ENCODE measurements around the gene HOXC5. TPM values are rescaled to one million over a fixed set of nuclear protein-coding genes. Genes with fewer than 3 reads are reported as not detected.
A peak's percentile ranks its signal among the peaks of the same experiment; 100 is the strongest.

Gene HOXC5
- total RNA-seq, 1 donor = 1.8 TPM

GRCh38 chr12:54047160-54047963, 14.5 kb downstream of the HOXC5 start:
- no peak overlapping the region for H3K27ac ChIP-seq (ENCODE audit: low read depth, low read length)
- TF ChIP-seq CTCF (IDR thresholded peaks at IDR 0.05; ENCODE audit: extremely low read depth, low read depth, low read length) = no peak
- H3K27me3 ChIP-seq (ENCODE audit: insufficient read depth, low read length) = no peaks in the 10 kb centered on the region
- H3K9me3 ChIP-seq (ENCODE audit: low read depth, low read length) = no peaks in the 10 kb centered on the region
- H3K4me2 ChIP-seq (ENCODE audit: insufficient read depth, low read length) = no peak overlapping the region
- peak; percentile 70 for DNase-seq (ENCODE audit: insufficient read length, low spot score, missing footprints)
- no peaks in the 10 kb centered on the region for H3K36me3 ChIP-seq (ENCODE audit: insufficient read depth, low read length)
- peaks cover 46% of the 10 kb centered on the region for H4K20me1 ChIP-seq (ENCODE audit: insufficient read depth, low read length)
- H2AFZ ChIP-seq (ENCODE audit: low read length) = no peak overlapping the region
- H3K79me2 ChIP-seq (ENCODE audit: insufficient read depth, low read length) = peaks cover 15% of the 10 kb centered on the region
- H3K4me3 ChIP-seq (ENCODE audit: insufficient read depth, low read length) = no peak overlapping the region
- peaks cover 3% of the 10 kb centered on the region for H3K4me1 ChIP-seq (ENCODE audit: insufficient read depth, low read length)

- H4K20me1 ChIP-seq (ENCODE audit: insufficient read depth, low read length) = peaks cover 40% of the 10 kb centered on the region
- DNase-seq (ENCODE audit: insufficient read length, low spot score, missing footprints) = no peak
- H3K36me3 ChIP-seq (ENCODE audit: insufficient read depth, low read length) = no peaks in the 10 kb centered on the region
- H3K9me3 ChIP-seq (ENCODE audit: low read depth, low read length) = no peaks in the 10 kb centered on the region
- H3K4me3 ChIP-seq (ENCODE audit: insufficient read depth, low read length) = no peak overlapping the region
- no peak for TF ChIP-seq CTCF (IDR thresholded peaks at IDR 0.05; ENCODE audit: extremely low read depth, low read depth, low read length)
- H3K27ac ChIP-seq (ENCODE audit: low read depth, low read length) = no peak overlapping the region
- H3K27me3 ChIP-seq (ENCODE audit: insufficient read depth, low read length) = no peaks in the 10 kb centered on the region
- no peak overlapping the region for H3K4me2 ChIP-seq (ENCODE audit: insufficient read depth, low read length)
- H2AFZ ChIP-seq (ENCODE audit: low read length) = no peak overlapping the region
- peaks cover 15% of the 10 kb centered on the region for H3K79me2 ChIP-seq (ENCODE audit: insufficient read depth, low read length)
- peaks cover 3% of the 10 kb centered on the region for H3K4me1 ChIP-seq (ENCODE audit: insufficient read depth, low read length)
Observed at GRCh38 chr12:54047964-54048303, 15.1 kb downstream of the HOXC5 start.

GRCh38 chr12:54048406-54049093, 15.7 kb downstream of the HOXC5 start:
- Histone ChIP-seq H3K79me2 (ENCODE audit: insufficient read depth, low read length) (peaks cover 12% of the 10 kb centered on the region), H2AFZ (ENCODE audit: low read length) (no peak overlapping the region), H3K4me1 (ENCODE audit: insufficient read depth, low read length) (peaks cover 3% of the 10 kb centered on the region), H3K4me3 (ENCODE audit: insufficient read depth, low read length) (no peak overlapping the region), H4K20me1 (ENCODE audit: insufficient read depth, low read length) (peaks cover 39% of the 10 kb centered on the region), H3K36me3 (ENCODE audit: insufficient read depth, low read length) (no peaks in the 10 kb centered on the region), H3K9me3 (ENCODE audit: low read depth, low read length) (no peaks in the 10 kb centered on the region), H3K27me3 (ENCODE audit: insufficient read depth, low read length) (no peaks in the 10 kb centered on the region), H3K27ac (ENCODE audit: low read depth, low read length) (no peak overlapping the region), H3K4me2 (ENCODE audit: insufficient read depth, low read length) (no peak overlapping the region)
- no peak for TF ChIP-seq CTCF (IDR thresholded peaks at IDR 0.05; ENCODE audit: extremely low read depth, low read depth, low read length)
- peak; percentile 79 for DNase-seq (ENCODE audit: insufficient read length, low spot score, missing footprints)

- H3K4me1 ChIP-seq (ENCODE audit: insufficient read depth, low read length) = no peaks in the 10 kb centered on the region
- peaks cover 11% of the 10 kb centered on the region for H3K79me2 ChIP-seq (ENCODE audit: insufficient read depth, low read length)
Observed at GRCh38 chr12:54049108-54049507, 16.3 kb downstream of the HOXC5 start.

More at GRCh38 chr12:54049108-54049507, 16.3 kb downstream of the HOXC5 start:
- peak; percentile 45 for DNase-seq (ENCODE audit: insufficient read length, low spot score, missing footprints)
- TF ChIP-seq CTCF (IDR thresholded peaks at IDR 0.05; ENCODE audit: extremely low read depth, low read depth, low read length) = no peak
- Histone ChIP-seq H3K9me3 (ENCODE audit: low read depth, low read length) (no peaks in the 10 kb centered on the region), H3K36me3 (ENCODE audit: insufficient read depth, low read length) (no peaks in the 10 kb centered on the region), H3K4me2 (ENCODE audit: insufficient read depth, low read length) (no peak overlapping the region), H4K20me1 (ENCODE audit: insufficient read depth, low read length) (peaks cover 37% of the 10 kb centered on the region), H3K4me3 (ENCODE audit: insufficient read depth, low read length) (no peak overlapping the region), H3K27ac (ENCODE audit: low read depth, low read length) (no peak overlapping the region), H3K27me3 (ENCODE audit: insufficient read depth, low read length) (no peaks in the 10 kb centered on the region), H2AFZ (ENCODE audit: low read length) (no peak overlapping the region)

All from osteoblast (primary cell).